WTC11 (cell line): ENCODE results near the gene SNX13. TPM values are rescaled to one million over a fixed set of nuclear protein-coding genes. Genes with fewer than 3 reads are reported as not detected.
A peak's percentile ranks its signal among the peaks of the same experiment; 100 is the strongest.

Experiments used
- ATAC-seq: fragments of 200-7000 bp; cut with Tn5 transposase; 2 replicates; pipeline ENCODE4 v1.10.0; 2021; ENCODE audit warnings: mild to moderate bottlenecking, moderate library complexity
- CTCF ChIA-PET: fragments of 300-600 bp; sonication (Branson Sonifier 250); formaldehyde crosslinking; loops from one replicate; lab custom pipeline; 2021; ENCODE audit warnings: antibody characterized with exemption; lab: Charles Lee
- POLR2A ChIA-PET: fragments of 350-600 bp; sonication (Branson Sonifier 250); formaldehyde crosslinking; loops from one replicate; lab custom pipeline; 2021; ENCODE audit warnings: antibody characterized with exemption; lab: Charles Lee
- DNase-seq: peaks from one replicate; pipeline ENCODE4 v3.0.0; 2021; ENCODE audit warnings: low spot score
- H3K27ac Mint-ChIP-seq: 2 replicates; pipeline ENCODE4 v1.8.0; 2021; ENCODE audit warnings: mixed read lengths
- H3K27me3 Mint-ChIP-seq: 2 replicates; pipeline ENCODE4 v1.8.0; 2021; ENCODE audit warnings: low read depth, mild to moderate bottlenecking, moderate library complexity, mixed read lengths
- H3K36me3 Mint-ChIP-seq: 2 replicates; pipeline ENCODE4 v1.8.0; 2021; ENCODE audit warnings: mixed read lengths
- H3K4me1 Mint-ChIP-seq: 2 replicates; pipeline ENCODE4 v1.8.0; 2022; ENCODE audit warnings: mixed read lengths
- H3K4me3 Mint-ChIP-seq: 2 replicates; pipeline ENCODE4 v1.8.0; 2021; ENCODE audit warnings: mild to moderate bottlenecking, moderate library complexity, mixed read lengths
- H3K9me3 Mint-ChIP-seq: 2 replicates; pipeline ENCODE4 v1.8.0; 2021; ENCODE audit warnings: mixed read lengths
- AFF4 ChIP-seq: sonication (generic); formaldehyde crosslinking; IDR thresholded peaks from 2 replicates; pipeline ENCODE4 v1.8.1; 2023; ENCODE audit warnings: mild to moderate bottlenecking, missing genetic modification reagents, borderline replicate concordance
- E2F1 ChIP-seq: sonication (generic); formaldehyde crosslinking; IDR thresholded peaks from 2 replicates; pipeline ENCODE4 v1.8.0; 2022; ENCODE audit warnings: mild to moderate bottlenecking, missing genetic modification reagents
- E2F4 ChIP-seq: sonication (generic); formaldehyde crosslinking; IDR thresholded peaks from 2 replicates; pipeline ENCODE4 v1.8.1; 2022; ENCODE audit warnings: low read depth, mild to moderate bottlenecking, moderate library complexity, missing genetic modification reagents, borderline replicate concordance
- GABPB1 ChIP-seq: sonication (generic); formaldehyde crosslinking; IDR thresholded peaks from 2 replicates; pipeline ENCODE4 v1.8.1; 2023; ENCODE audit warnings: mild to moderate bottlenecking, missing genetic modification reagents
- HMGA2 ChIP-seq: fragments of 250-450 bp; sonication (Bioruptor Pico); IDR thresholded peaks from 2 replicates; pipeline ENCODE4 v1.4.0; 2021; ENCODE audit warnings: mild to moderate bottlenecking, moderate library complexity
- MLX ChIP-seq: sonication (generic); formaldehyde crosslinking; IDR thresholded peaks from 2 replicates; pipeline ENCODE4 v1.8.1; 2023; ENCODE audit warnings: mild to moderate bottlenecking, missing genetic modification reagents, moderate library complexity
- NFYB ChIP-seq: sonication (generic); formaldehyde crosslinking; conservative IDR thresholded peaks from 2 replicates; pipeline ENCODE4 v1.8.0; 2022; ENCODE audit warnings: low read depth, missing genetic modification reagents
- PRDM15 ChIP-seq: sonication (generic); formaldehyde crosslinking; IDR thresholded peaks from 2 replicates; pipeline ENCODE4 v1.8.0; 2022; ENCODE audit warnings: missing genetic modification reagents
- SMAD4 ChIP-seq: sonication (generic); formaldehyde crosslinking; IDR thresholded peaks from 2 replicates; pipeline ENCODE4 v1.8.0; 2022; ENCODE audit warnings: mild to moderate bottlenecking, missing genetic modification reagents
- SP1 ChIP-seq: sonication (generic); formaldehyde crosslinking; conservative IDR thresholded peaks from 2 replicates; pipeline ENCODE4 v1.8.1; 2022; ENCODE audit warnings: missing genetic modification reagents
- TEAD1 ChIP-seq: sonication (generic); formaldehyde crosslinking; IDR thresholded peaks from 2 replicates; pipeline ENCODE4 v1.8.0; 2022; ENCODE audit warnings: mild to moderate bottlenecking, missing genetic modification reagents
- TEAD4 ChIP-seq: sonication (generic); formaldehyde crosslinking; IDR thresholded peaks from 2 replicates; pipeline ENCODE4 v1.8.0; 2022; ENCODE audit warnings: mild to moderate bottlenecking, missing genetic modification reagents
- TP53 ChIP-seq: sonication (generic); formaldehyde crosslinking; IDR thresholded peaks from 2 replicates; pipeline ENCODE4 v1.8.1; 2023; ENCODE audit warnings: mild to moderate bottlenecking, missing genetic modification reagents
- USF2 ChIP-seq: sonication (generic); formaldehyde crosslinking; IDR thresholded peaks from 2 replicates; pipeline ENCODE4 v1.8.1; 2023; ENCODE audit warnings: mild to moderate bottlenecking, missing genetic modification reagents, moderate library complexity
- ZBTB21 ChIP-seq: sonication (generic); formaldehyde crosslinking; IDR thresholded peaks from 2 replicates; pipeline ENCODE4 v1.8.1; 2023; ENCODE audit warnings: mild to moderate bottlenecking, missing genetic modification reagents, borderline replicate concordance
- ZBTB43 ChIP-seq: sonication (generic); formaldehyde crosslinking; IDR thresholded peaks from 2 replicates; pipeline ENCODE4 v1.8.1; 2023; ENCODE audit warnings: mild to moderate bottlenecking, missing genetic modification reagents
- ZMAT4 ChIP-seq: fragments of 250-450 bp; sonication (Bioruptor Pico); IDR thresholded peaks from 2 replicates; pipeline ENCODE4 v1.9.0; 2021; ENCODE audit warnings: mild to moderate bottlenecking
- ZNF281 ChIP-seq: sonication (generic); formaldehyde crosslinking; IDR thresholded peaks from 2 replicates; pipeline ENCODE4 v1.8.0; 2023; ENCODE audit warnings: mild to moderate bottlenecking, missing genetic modification reagents
- ZNF396 ChIP-seq: fragments of 250-450 bp; sonication (Bioruptor Pico); IDR thresholded peaks from 2 replicates; pipeline ENCODE4 v1.8.0; 2021; ENCODE audit warnings: mild to moderate bottlenecking, moderate library complexity, borderline replicate concordance
- ZNF423 ChIP-seq: fragments of 250-450 bp; sonication (Bioruptor Pico); IDR thresholded peaks from 2 replicates; pipeline ENCODE4 v2.1.2; 2022; ENCODE audit warnings: mild to moderate bottlenecking, moderate library complexity
- ZNF671 ChIP-seq: fragments of 250-450 bp; sonication (Bioruptor Pico); IDR thresholded peaks from 2 replicates; pipeline ENCODE4 v1.8.0; 2021; ENCODE audit warnings: mild to moderate bottlenecking
- total RNA-seq: library from RNA; stranded (reverse); gene quantifications from 3 replicates; pipeline ENCODE4 v1.2.3, GENCODE V29; 2021

SNX13 gene
- total RNA-seq, 1 experiment from 2014 or later, result 27.5 TPM

- no peak for TF ChIP-seq HMGA2 (CRISPR knock-in tag)
These were observed 53.0 kb downstream of the SNX13 start (continued) for GRCh38 chr7:17887286-17887685.

GRCh38 chr7:17882685-17883084 is 57.6 kb downstream of the SNX13 start:
- peak; percentile 60; the same call in 1 of the 2 replicates for ATAC-seq
- ChIA-PET POLR2A (no interaction called here), CTCF (no interaction called here)
- peaks cover 56% of the 10 kb centered on the region for H3K4me1 Mint-ChIP-seq
- no peak for TF ChIP-seq AFF4 (CRISPR knock-in tag)
- no peak for TF ChIP-seq TP53
- TF ChIP-seq GABPB1 (CRISPR knock-in tag), result no peak
- no peak for TF ChIP-seq ZNF423
- no peak for TF ChIP-seq SMAD4
- TF ChIP-seq TEAD1 (CRISPR knock-in tag), result no peak
- TF ChIP-seq USF2 (CRISPR knock-in tag), result no peak
- no peak for TF ChIP-seq E2F4
- no peak for TF ChIP-seq SP1
- TF ChIP-seq ZBTB21, result no peak
- no peak for TF ChIP-seq ZNF671 (CRISPR knock-in tag)
- no peak for TF ChIP-seq NFYB (CRISPR knock-in tag)
- no peak for TF ChIP-seq ZMAT4 (CRISPR knock-in tag)
- no peak for TF ChIP-seq TEAD4 (CRISPR knock-in tag)
- TF ChIP-seq ZNF281 (CRISPR knock-in tag), result no peak
- no peak for TF ChIP-seq PRDM15
- TF ChIP-seq E2F1 (CRISPR knock-in tag), result no peak
- no peak for TF ChIP-seq MLX
- no peak for TF ChIP-seq ZNF396
- TF ChIP-seq ZBTB43, result no peak
- 0 out of 2 replicates have a peak, but pooled peaks cover 3% of the 10 kb centered on the region for H3K9me3 Mint-ChIP-seq
- peak overlapping the region; percentile 57 for H3K4me3 Mint-ChIP-seq
- H3K27ac Mint-ChIP-seq, result peak overlapping the region; percentile 96
- peak; percentile 18 for DNase-seq
- no peaks in the 10 kb centered on the region for H3K27me3 Mint-ChIP-seq
- peaks cover 18% of the 10 kb centered on the region for H3K36me3 Mint-ChIP-seq
